Measurements from ENCODE around the gene SAG. TPM values are rescaled to one million over a fixed set of nuclear protein-coding genes. Genes with fewer than 3 reads are reported as not detected.

The SAG gene
- total and polyA plus RNA-seq, 12 donors = 0.06 to 0.20 TPM; not detected in 10

- Histone ChIP-seq H3K36me3 (replicated peaks in 1 of 2) (no peaks in the 10 kb centered on the region), H3K9me3 (replicated peaks in 1 of 3) (no peaks in the 10 kb centered on the region), H3K4me1 (replicated peaks in 1 of 2) (peaks cover 0 to 4% of the 10 kb centered on the region in 2 donors), H3K27ac (no peak overlapping the region), H3K4me3 (no peak overlapping the region), H3K27me3 (no peaks in the 10 kb centered on the region)
- WGBS, 4 donors = 85 to 92% (median 88%) methylated on average over 4 to 5 of the region's 5 CpGs
- no peak for DNase-seq
- TF ChIP-seq CTCF (IDR thresholded peaks at IDR 0.05) (no peak), POLR2A (IDR thresholded peaks at IDR 0.05) (no peak)
- intact Hi-C loops (cut with DNase I) = no loop called here
Measured at GRCh38 chr2:233336541-233336940, 28.9 kb downstream of the SAG start.

- no peaks in the 10 kb centered on the region for H3K27me3 ChIP-seq
- no peaks in the 10 kb centered on the region for H3K9me3 ChIP-seq (replicated peaks in 1 of 3)
- no peaks in the 10 kb centered on the region for H3K4me1 ChIP-seq (replicated peaks in 1 of 2)
- H3K4me3 ChIP-seq = no peak overlapping the region
- DNase-seq = no peak
- no peak overlapping the region for H3K27ac ChIP-seq
- TF ChIP-seq POLR2A (IDR thresholded peaks at IDR 0.05) (no peak), CTCF (IDR thresholded peaks at IDR 0.05) (no peak)
- H3K36me3 ChIP-seq (replicated peaks in 1 of 2) = no peaks in the 10 kb centered on the region
- intact Hi-C loops (cut with DNase I) = no loop called here
- WGBS, 4 donors = 72 to 81% (median 80%) methylated on average over 5 of the region's 5 CpGs
Measured at GRCh38 chr2:233338046-233338445, 30.4 kb downstream of the SAG start.

- intact Hi-C loops (cut with DNase I) = no loop called here
- WGBS, 4 donors = 84 to 91% (median 88%) methylated on average over 3 of the region's 3 CpGs
- DNase-seq = no peak
Measured at GRCh38 chr2:233338812-233339368, 31.3 kb downstream of the SAG start.

GRCh38 chr2:233339427-233339826 lies 31.8 kb downstream of the SAG start:
- Histone ChIP-seq H3K9me3 (replicated peaks in 1 of 3) (no peaks in the 10 kb centered on the region), H3K4me3 (no peak overlapping the region), H3K4me1 (replicated peaks in 1 of 2) (no peaks in the 10 kb centered on the region), H3K36me3 (replicated peaks in 1 of 2) (no peaks in the 10 kb centered on the region), H3K27ac (no peak overlapping the region), H3K27me3 (no peaks in the 10 kb centered on the region)
- no peak for DNase-seq
- TF ChIP-seq CTCF (IDR thresholded peaks at IDR 0.05) (no peak), POLR2A (IDR thresholded peaks at IDR 0.05) (no peak)
- intact Hi-C loops (cut with DNase I) = no loop called here
- WGBS, 4 donors = 43 to 79% (median 54%) methylated on average over 3 of the region's 3 CpGs

More at GRCh38 chr2:233338812-233339368, 31.3 kb downstream of the SAG start:
- Histone ChIP-seq H3K4me1 (replicated peaks in 1 of 2) (no peaks in the 10 kb centered on the region), H3K27ac (no peak overlapping the region), H3K4me3 (no peak overlapping the region), H3K36me3 (replicated peaks in 1 of 2) (no peaks in the 10 kb centered on the region), H3K9me3 (replicated peaks in 1 of 3) (no peaks in the 10 kb centered on the region), H3K27me3 (no peaks in the 10 kb centered on the region)
- TF ChIP-seq POLR2A (IDR thresholded peaks at IDR 0.05) (no peak), CTCF (IDR thresholded peaks at IDR 0.05) (no peak)

Data from adrenal gland (tissue), 12 donors.